Activated CD8-positive, alpha-beta memory T cell treated with anti-CD3 and anti-CD28 coated beads for 1 hour (primary cell): ENCODE results near the gene IFNL4.
"Not testable (repeated sequence)": the region's sequence is repeated elsewhere in the genome, so short reads cannot be mapped to it uniquely, and the experiment has no call there.

Source experiments
- DNase-seq, 2 donors: peaks; one replicate each; pipeline ENCODE4 v3.0.0-alpha.2; 2020; ENCODE audit warnings: low read depth in 1 of 2; ENCODE audit errors: extremely low read depth in 1 of 2

The IFNL4 gene

GRCh38 chr19:39230096-39230764 lies 18.4 kb downstream of the IFNL4 start:
- no peak for DNase-seq

DNA sequence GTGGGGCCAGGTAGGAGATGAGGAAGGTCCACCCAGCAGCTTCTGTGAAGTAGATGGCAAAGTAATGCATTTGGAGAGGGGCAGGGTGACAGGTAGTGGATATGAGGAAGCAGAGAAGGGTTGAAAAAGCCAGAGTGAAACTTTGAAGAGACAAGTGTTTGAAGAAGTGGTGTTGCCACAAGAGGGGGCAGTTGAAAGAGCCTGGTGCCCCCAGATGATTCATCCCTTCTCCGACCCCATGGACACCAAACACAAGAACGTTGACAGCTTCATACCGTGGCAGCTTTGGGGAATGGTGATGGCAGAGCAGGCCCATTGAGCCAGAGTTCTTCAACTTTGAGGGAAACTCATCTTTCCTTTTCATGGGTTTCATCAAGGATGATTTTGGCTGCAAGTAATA lies 23.7 kb downstream of the IFNL4 start:
- DNase-seq = no peak

DNA sequence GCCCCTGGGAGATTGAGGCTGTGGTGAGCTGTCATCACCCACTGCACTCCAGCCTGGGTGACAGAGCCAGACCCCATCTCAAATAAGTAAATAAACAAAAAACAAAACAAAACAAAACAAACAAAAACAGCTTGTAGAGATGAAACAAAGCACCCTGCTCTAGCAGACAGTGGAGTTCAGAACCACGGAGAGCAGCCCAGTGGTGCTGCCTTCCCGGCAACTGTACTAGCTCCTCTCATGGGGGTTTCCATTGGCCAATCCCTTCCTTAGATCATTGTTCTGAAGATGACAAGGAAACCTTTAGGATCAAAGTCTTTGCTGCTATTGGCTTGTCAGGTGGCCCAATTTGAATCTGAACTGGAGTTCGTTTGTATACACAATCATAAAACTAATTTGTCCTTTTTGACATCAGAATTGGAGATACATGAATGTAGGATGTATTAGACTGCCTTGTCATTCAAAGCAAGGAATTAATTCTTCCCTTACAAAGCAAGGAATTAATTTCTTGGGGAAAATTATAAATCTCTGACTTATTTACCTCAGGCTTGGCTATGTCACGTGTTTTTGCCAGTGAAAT lies 24.9 kb downstream of the IFNL4 start:
- DNase-seq = no peak

- DNase-seq = not testable (repeated sequence)
Measured at GRCh38 chr19:39219108-39219507, 29.5 kb downstream of the IFNL4 start.

DNA sequence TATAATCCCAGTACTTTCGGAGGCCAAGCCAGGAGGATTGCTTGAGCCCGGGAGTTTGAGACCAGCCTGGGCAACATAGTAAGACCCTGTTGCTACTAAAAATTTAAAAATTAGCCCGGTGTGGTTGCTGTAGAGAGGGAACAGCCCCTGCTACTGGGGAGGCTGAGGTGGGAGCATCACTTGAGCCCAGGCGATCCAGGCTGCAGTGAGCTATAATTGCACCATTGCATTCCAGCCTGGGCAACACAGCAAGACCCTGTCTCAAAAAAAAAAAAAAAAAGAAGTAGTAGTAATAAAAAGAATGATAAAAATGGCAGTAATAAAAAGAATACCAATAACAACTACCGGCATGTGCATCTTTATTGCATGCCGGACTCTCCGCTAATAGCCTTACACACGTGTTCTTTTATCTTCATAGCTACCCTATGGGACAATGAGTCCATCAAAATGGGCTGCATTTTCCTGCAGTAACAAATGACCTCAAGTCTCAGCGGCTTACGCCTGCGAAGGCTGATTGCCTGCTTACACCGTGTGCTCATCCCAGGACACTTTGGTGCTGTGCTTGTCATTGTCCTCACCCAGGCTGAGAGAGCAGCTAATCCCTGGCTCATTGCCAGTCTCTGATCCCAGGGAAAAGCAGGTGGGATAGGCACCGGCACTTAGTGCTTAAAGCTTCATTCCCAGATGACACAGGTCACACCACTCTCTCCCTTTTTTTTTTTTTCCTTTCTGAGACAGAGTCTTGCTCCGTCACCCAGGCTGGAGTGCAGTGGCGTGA lies 30.2 kb downstream of the IFNL4 start:
- DNase-seq = no peak

DNA sequence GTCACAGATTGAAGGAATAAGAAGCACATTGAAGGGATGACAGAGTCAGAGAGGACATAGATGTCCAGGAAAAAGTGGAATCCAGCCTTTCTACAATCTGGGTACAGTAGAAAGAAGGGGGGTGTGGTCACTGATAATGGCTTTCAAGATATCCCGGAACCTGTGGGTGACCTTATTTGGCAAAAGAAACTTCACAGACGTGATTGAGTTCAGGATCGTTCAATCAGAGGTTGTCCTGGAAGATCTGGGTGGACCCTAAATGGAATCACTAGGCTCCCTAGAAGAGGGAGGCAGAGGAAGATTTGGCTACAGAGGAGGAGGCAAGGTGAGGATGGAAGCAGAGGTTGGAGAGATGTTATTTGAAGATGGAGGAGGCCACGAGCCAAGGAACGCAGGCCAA lies 31.6 kb downstream of the IFNL4 start:
- no peak for DNase-seq

DNA sequence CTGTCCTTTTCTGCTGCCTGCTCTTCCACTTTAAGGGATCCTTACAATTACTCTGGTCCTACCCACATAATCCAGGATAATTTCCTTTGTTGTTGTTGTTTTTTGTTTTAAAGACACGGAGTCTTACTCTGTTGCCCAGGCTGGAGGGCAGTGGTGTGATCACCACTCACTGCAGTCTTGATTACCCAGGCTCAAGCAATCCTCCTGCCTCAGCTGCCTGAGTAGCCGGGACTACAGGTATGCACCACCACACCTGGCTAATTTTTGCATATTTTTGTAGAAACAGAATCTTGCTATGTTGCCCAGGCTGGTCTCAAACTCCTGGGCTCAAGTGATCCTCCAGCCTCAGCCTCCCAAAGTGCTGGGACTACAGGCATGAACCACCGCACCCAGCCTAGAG lies 33.3 kb downstream of the IFNL4 start:
- DNase-seq = not testable (repeated sequence)

DNA sequence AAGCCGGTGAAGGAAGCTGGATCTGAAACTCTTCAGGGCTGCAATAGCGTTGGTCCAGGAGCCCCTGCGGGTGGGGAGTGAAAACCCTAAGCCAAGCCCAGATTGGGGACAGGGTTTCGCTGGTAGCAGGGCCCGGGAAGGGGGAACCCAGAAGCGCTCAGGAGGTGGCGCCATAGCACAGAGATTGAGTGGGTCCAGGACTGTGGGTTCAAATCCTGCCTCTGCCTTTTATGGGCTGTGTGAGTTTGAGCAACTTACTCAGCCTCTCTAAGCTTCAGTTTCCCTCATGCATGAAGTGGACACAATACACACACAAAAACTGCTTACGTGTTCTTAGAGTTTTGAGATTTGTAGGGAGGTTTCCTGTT lies 36.3 kb downstream of the IFNL4 start:
- peak; percentile 29 to 35 for DNase-seq

GRCh38 chr19:39211731-39212374 lies 36.8 kb downstream of the IFNL4 start:
- DNase-seq = no peak

- DNase-seq = no peak
Measured at GRCh38 chr19:39209196-39209595, 39.5 kb downstream of the IFNL4 start.

DNA sequence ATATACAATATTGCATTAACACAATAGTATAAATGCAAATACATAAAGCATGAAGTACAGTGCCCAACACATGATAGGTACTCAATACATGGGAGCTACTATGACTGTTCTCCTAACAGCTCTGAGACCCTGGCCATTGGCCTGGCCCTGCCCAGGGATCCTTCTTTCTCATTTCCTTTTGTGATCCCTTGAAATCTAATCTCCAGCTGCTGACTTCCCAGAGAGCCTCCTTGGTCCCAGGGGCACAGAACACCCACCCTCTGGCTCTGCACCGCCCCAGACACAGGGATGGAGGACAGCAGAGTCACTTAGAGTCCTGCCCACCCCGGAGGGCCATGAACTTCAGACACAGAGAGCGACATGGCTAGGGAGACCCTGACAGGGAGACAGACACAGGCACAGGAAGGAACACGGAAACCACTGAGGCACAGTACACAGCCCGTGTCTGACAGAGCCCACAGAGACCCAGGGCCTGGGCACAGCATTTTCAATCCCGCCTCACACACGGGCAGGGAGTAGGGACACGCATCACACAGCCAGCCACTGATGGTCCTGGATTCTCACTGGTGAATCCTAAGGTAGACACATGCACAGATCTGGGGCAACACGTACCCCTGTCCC lies 40.4 kb downstream of the IFNL4 start:
- no peak for DNase-seq

DNA sequence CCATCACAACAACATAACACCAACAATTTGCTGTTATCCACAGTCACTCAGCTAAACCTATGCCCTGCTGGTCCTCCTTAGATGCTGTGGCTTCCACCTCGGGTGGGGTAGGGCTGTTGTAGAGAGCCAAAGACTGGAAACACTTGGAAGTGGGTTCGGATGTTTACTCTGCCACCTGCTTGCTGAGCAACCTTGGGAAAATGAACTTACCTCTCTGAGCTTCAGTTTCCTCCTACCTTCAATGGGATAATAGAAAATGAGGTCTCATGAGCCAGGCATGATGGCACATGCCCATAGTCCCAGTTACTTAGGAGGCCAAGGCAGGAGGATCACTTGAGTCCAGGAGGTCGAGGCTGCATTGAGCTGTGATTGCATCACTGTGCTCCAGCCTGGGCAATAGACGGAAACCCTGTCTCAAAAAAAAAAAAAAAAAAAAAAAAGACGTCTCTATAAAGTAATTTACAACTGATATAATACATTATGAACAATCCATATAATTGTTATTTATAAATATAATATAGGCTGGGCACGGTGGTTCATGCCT lies 41.3 kb downstream of the IFNL4 start:
- DNase-seq = no peak

GRCh38 chr19:39206122-39206521 lies 42.5 kb downstream of the IFNL4 start:
- DNase-seq = no peak

GRCh38 chr19:39205449-39205764 lies 43.2 kb downstream of the IFNL4 start:
- DNase-seq = no peak

GRCh38 chr19:39203372-39204341 lies 45.0 kb downstream of the IFNL4 start, which contains the start of gene SYCN:
Gene SYCN (minus strand): TSS chr19:39204263. CDS start chr19:39204254, 9 bp downstream.
- DNase-seq = no peak

DNA sequence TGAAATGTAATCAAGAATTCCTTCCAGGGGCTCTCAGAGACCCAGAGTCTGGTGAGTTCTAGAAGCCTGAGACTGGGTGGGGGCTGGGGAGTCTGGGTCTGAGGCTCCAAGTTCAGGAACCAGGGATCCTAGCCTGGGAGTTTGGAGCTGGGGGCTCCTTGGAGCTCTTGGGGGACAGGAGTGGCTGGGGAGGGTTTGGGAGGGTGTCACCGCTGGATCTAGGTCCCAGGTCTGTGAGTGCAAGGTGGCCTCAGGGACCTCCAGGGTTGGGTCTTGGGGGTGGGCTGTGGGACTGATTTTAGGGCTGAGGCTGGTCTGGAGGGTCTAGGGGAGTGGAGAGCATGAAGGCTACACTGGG lies 45.7 kb downstream of the IFNL4 start:
- DNase-seq = no peak

DNA sequence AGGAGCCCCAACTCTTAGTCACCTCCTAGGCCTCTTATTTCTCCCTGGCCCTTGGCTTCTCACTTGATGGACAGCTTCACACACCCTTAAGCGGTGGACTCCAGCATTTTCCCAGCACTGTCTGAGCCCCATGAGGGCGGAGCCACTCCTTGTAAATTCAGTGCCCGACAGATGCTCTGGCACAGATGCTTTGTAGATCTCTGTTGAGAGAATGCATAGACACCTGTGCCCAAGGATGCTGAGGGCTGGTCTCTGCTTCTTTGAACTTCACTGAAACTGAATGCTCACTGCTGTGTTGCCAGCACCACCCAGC lies 47.9 kb downstream of the IFNL4 start:
- DNase-seq = no peak

DNA sequence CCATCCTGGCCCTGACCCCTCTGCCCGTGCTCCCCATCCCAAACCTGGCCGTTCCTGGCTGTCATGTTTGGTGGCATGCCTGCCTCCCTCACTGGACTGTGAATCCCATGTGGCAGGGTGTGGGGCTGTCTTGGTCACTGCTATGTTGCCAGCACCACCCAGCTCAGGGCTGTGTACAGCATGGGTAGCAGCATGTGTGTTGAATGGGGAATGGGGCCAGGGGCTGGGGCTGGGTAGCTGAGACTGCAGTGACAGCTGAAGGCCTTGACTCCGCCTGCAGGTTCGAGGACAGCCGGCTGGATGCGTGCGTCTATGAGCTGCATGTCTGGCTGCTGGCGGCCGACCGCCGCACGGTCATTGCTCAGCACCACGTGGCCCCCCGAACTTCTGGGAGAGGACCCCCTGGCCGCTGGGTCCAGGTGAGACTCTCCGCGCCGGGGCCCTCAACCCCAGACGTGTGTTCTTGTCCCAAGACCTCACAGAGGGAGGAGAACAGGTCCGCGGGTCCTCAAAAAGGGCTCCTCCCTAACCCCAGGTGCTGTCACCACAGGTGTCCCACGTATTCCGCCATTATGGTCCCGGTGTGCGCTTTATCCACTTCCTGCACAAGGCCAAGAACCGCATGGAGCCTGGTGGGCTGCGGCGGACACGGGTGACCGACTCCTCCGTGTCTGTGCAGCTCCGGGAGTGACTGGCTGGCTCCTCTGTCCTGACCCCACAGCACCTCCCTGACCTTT lies 48.4 kb downstream of the IFNL4 start:
- no peak for DNase-seq

DNA sequence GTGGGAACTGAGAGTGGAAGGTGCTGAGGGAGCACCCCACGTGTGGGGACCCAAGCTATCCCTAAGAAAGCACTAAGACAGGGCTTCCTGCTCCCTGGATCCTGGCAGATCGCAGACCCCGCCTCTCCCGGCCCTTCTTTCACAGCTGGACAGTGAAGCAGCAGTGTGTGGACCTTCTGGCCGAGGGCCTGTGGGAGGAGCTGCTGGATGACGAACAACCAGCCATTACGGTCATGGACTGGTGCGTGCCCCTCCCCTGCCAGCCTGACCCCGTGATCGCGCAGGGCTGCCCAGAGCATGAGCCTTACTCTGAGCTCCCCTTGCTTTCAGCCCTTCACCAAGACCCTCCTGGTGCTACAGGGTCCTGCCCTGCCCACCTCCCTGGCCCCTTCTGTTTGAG lies 49.6 kb downstream of the IFNL4 start:
- no peak for DNase-seq

DNA sequence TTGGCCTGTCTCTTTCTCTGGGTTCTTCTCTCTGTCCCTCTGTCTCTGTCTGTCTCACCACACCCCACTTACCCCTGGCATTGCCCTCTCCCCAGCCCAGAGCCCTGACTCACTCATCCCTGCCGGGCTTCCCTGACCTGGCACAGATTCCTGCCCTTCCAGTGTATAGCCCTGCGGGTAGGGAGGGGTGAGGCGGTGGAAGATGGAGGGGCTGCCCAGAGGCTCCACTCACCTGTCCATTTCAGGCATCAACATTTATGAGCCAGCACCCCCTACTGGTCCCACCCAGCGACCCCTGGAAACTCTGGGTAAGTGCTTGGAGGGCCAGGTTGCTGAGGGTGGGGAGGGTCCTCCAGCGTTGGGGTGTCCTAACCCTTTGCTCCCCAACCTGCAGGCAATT lies 50.8 kb downstream of the IFNL4 start:
- DNase-seq = no peak
